Calu3 (cell line): ENCODE measurements around the gene CEND1. TPM values are rescaled to one million over a fixed set of nuclear protein-coding genes. Genes with fewer than 3 reads are reported as not detected.

Source experiments
- BruUV-seq: library from RNA; stranded (reverse); fragments of 400-500 nt; replicated peaks from 2 replicates; lab custom pipeline; 2021; lab: Mats Ljungman, UMichigan
- CTCF ChIA-PET: fragments of 300-600 bp; sonication (Branson Sonifier 250); formaldehyde crosslinking; loops from one replicate; lab custom pipeline; 2022; ENCODE audit warnings: antibody characterized with exemption; lab: Charles Lee
- DNase-seq: peaks from one replicate; pipeline ENCODE4 v3.0.0; 2022
- H3K27ac Mint-ChIP-seq: one replicate; pipeline ENCODE4 v1.8.0; 2022; ENCODE audit warnings: mixed read lengths; ENCODE audit not compliant: unreplicated experiment
- H3K27me3 Mint-ChIP-seq: one replicate; pipeline ENCODE4 v1.8.0; 2022; ENCODE audit warnings: mixed read lengths; ENCODE audit not compliant: unreplicated experiment
- H3K36me3 Mint-ChIP-seq: one replicate; pipeline ENCODE4 v1.8.0; 2022; ENCODE audit warnings: mild to moderate bottlenecking, moderate library complexity, mixed read lengths; ENCODE audit not compliant: insufficient read depth, unreplicated experiment
- H3K4me1 Mint-ChIP-seq: one replicate; pipeline ENCODE4 v1.8.0; 2022; ENCODE audit warnings: mild to moderate bottlenecking, low read depth, mixed read lengths; ENCODE audit not compliant: unreplicated experiment
- H3K4me3 Mint-ChIP-seq: one replicate; pipeline ENCODE4 v1.8.0; 2022; ENCODE audit warnings: mild to moderate bottlenecking, low read depth, moderate library complexity, mixed read lengths; ENCODE audit not compliant: unreplicated experiment
- H3K9me3 Mint-ChIP-seq: one replicate; pipeline ENCODE4 v1.8.0; 2022; ENCODE audit warnings: low read depth, mixed read lengths; ENCODE audit not compliant: unreplicated experiment
- intact Hi-C: fragments of 100-400 bp; cut with micrococcal nuclease; formaldehyde crosslinking; loops from one replicate; pipeline ENCODE4 v1.10.0; 2022; ENCODE audit not compliant: unreplicated experiment
- total RNA-seq: library from RNA; stranded (reverse); gene quantifications from 2 replicates; pipeline ENCODE4 v1.2.3, GENCODE V29; 2022
- TF ChIP-seq, protein P1 (sequence below): fragments of 200-600 bp; IDR thresholded peaks from one replicate; pipeline ENCODE4 v1.8.0; 2022; ENCODE audit warnings: antibody characterized with exemption; ENCODE audit not compliant: unreplicated experiment

The CEND1 gene
- total RNA-seq, 1 experiment from 2014 or later, result not detected

DNA sequence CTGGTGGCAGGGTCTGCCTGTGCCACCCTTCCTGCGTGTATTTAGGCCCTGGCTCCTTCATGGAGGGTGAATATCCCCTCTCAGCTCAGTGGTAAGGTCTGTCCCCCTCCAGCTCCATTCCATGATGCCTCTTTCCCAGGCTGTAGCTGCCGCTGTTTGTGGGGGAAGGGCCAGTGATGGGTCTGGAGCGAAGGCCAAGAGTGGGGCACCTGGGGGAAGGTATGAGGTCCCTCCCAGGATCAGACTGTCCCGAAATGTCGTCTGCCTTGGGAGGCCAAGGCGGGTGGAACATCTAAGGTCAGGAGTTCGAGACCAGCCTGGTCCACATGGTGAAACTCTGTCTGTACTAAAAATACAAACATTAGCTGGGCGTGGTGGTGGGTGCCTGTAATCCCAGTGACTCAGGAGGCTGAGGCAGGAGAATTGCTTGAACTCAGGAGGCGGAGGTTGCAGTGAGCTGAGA lies 44.0 kb upstream of the CEND1 start:
- intact Hi-C loops, result no loop called here
- no TSS peak for BruUV-seq
- peak overlapping the region; percentile 78 for H3K4me3 Mint-ChIP-seq
- CTCF ChIA-PET, result interaction anchor here (1.4 to 2.0 kb wide), 2 partner anchors 10 to 14 kb away, joined by 8 to 9 read pairs; partner anchors contain the start of genes POLR2L and TSPAN4
- no peaks in the 10 kb centered on the region for H3K27me3 Mint-ChIP-seq
- TF ChIP-seq, protein P1, sequence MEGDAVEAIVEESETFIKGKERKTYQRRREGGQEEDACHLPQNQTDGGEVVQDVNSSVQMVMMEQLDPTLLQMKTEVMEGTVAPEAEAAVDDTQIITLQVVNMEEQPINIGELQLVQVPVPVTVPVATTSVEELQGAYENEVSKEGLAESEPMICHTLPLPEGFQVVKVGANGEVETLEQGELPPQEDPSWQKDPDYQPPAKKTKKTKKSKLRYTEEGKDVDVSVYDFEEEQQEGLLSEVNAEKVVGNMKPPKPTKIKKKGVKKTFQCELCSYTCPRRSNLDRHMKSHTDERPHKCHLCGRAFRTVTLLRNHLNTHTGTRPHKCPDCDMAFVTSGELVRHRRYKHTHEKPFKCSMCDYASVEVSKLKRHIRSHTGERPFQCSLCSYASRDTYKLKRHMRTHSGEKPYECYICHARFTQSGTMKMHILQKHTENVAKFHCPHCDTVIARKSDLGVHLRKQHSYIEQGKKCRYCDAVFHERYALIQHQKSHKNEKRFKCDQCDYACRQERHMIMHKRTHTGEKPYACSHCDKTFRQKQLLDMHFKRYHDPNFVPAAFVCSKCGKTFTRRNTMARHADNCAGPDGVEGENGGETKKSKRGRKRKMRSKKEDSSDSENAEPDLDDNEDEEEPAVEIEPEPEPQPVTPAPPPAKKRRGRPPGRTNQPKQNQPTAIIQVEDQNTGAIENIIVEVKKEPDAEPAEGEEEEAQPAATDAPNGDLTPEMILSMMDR, result no peak
- H3K36me3 Mint-ChIP-seq, result peaks cover 95% of the 10 kb centered on the region
- DNase-seq, result no peak
- H3K9me3 Mint-ChIP-seq, result no peaks in the 10 kb centered on the region
- peaks cover 22% of the 10 kb centered on the region for H3K4me1 Mint-ChIP-seq
- peak overlapping the region; percentile 71 for H3K27ac Mint-ChIP-seq

DNA sequence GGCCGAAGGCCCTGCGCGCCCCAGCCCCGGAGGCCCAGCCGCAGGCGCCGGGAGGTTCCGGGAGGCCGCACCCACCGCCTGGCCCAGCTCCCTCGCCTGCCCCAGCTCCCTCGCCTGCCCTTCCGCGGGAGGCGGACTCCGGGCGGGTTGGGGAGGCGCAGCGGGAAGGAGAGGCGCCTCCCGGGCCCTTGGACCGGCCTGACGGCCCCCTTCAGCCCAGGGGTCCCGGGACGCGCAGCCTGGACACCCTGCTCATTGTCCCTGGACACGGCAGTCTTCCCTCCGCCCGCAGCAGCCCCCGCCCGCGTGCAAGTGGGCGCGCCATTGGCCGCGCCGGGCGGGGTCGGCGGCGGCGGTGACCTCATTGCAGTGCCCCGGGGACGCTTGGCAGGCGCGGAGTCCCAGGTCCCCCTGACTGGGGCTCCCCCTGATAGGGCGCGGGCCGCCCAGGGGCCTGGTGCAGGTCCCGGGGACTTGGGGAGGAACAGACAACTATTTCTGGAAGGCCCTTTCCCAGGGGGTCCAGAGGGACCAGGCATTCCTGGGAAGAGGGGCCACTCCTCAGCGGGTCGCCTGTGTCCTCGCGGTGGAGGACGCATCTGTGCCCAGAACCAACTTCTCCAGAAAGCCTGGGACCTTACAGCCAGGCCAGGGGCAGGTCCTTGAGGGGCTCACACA lies 43.4 kb upstream of the CEND1 start:
- peak overlapping the region; percentile 78 for H3K4me3 Mint-ChIP-seq
- intact Hi-C loops, result no loop called here
- TF ChIP-seq, protein P1, result no peak
- H3K27ac Mint-ChIP-seq, result peak overlapping the region; percentile 71
- H3K9me3 Mint-ChIP-seq, result no peaks in the 10 kb centered on the region
- H3K4me1 Mint-ChIP-seq, result peaks cover 26% of the 10 kb centered on the region
- CTCF ChIA-PET, result interaction anchor here (2.0 kb wide), 1 partner anchor 10 kb away, joined by 8 read pairs; the partner anchor contains the start of genes POLR2L and TSPAN4
- H3K36me3 Mint-ChIP-seq, result peaks cover 95% of the 10 kb centered on the region
- no peaks in the 10 kb centered on the region for H3K27me3 Mint-ChIP-seq
- peak; percentile 55 for DNase-seq
- BruUV-seq, result no TSS peak

DNA sequence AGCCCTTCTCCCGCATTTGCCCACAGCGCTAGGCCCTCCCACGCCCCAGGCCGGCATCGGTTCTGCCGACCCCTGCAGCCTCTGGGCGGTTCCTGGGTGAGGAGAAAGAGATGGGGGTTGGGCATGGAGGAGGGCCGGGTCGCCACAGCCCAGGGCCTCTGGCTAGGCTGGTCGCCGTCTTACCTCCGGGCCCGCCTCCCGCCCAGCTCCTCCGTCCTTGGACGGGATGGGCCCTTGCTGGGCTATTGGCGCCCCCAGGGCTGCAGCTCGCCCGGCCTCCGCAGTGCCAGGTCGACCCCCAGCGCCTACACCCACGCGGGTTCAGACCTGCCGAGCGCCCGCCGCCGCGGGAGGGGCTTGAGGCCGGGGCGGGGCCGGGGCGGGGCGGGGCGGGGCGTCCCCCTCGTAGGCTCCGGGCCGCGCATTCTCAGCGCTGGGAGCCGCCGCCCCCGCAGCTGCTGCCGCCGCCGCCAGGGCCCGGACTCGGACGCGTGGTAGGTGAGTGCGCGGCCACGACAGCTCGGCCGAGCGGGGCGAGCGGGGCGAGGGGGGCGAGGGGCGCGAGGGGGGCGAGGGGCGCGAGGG lies 42.7 kb upstream of the CEND1 start, which contains the start of gene CD151:
Gene CD151, plus strand, starts transcription at position 424 of the 585 bp plus-strand sequence. CDS start 3,118 bp downstream, outside the sequence.
- no peaks in the 10 kb centered on the region for H3K9me3 Mint-ChIP-seq
- TF ChIP-seq, protein P1, result no peak
- peak; percentile 59 for DNase-seq
- BruUV-seq, result no TSS peak
- peaks cover 95% of the 10 kb centered on the region for H3K36me3 Mint-ChIP-seq
- H3K27me3 Mint-ChIP-seq, result no peaks in the 10 kb centered on the region
- H3K4me1 Mint-ChIP-seq, result peaks cover 32% of the 10 kb centered on the region
- CTCF ChIA-PET, result interaction anchor here (0.5 kb wide), 1 partner anchor 278 kb away, joined by 4 read pairs; no protein-coding TSS in a partner anchor
- H3K27ac Mint-ChIP-seq, result peak within 1 kb of the TSS; percentile 71
- intact Hi-C loops, result no loop called here
- peak within 1 kb of the TSS; percentile 78 for H3K4me3 Mint-ChIP-seq

DNA sequence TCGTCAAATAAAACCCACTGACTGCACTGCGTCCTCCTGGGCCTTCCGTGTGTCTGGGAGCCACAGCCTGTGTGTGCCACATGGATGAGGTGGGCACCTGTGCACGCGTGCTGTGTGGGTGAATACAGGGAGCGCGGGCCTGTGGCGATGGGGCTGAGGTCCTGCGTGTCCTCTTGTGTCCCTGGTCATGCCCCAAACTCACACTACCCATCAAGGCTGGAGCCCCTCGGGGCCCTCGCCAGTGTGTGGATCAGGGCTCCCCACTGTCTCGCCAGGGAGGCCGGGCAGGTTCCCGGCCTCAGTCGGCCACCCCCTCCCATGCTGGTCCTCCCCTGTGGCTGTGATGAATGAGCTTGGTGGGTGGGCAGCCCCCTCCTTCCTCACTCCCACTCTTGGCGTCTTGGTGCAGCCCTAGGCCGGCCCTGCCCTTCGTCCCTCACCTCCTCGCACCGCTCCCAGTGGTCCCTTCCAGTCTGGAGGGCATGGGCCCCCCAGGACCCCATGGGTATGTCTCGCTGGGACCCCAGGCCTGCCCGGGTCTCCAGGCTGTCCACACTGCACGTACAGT lies 42.2 kb upstream of the CEND1 start:
- Mint-ChIP-seq H3K4me1 (peaks cover 34% of the 10 kb centered on the region), H3K27me3 (no peaks in the 10 kb centered on the region), H3K4me3 (peak overlapping the region; percentile 78), H3K36me3 (peaks cover 93% of the 10 kb centered on the region), H3K9me3 (no peaks in the 10 kb centered on the region), H3K27ac (peak overlapping the region; percentile 1)
- no peak for DNase-seq
- intact Hi-C loops, result no loop called here
- TF ChIP-seq, protein P1, result no peak
- BruUV-seq, result no TSS peak
- CTCF ChIA-PET, result interaction anchor here (0.5 to 1.1 kb wide), 2 partner anchors 13 to 277 kb away, joined by 4 to 5 read pairs; partner anchors contain the start of gene PNPLA2
